Lung microvascular endothelial cell (primary cell): ENCODE results near the gene HEG1. TPM values are rescaled to one million over a fixed set of nuclear protein-coding genes. Genes with fewer than 3 reads are reported as not detected.

Experiments used
- DNase-seq, 2 donors: peaks; one replicate each; pipeline versions ENCODE4 v3.0.0 to v3.0.0-alpha.2; 2010; ENCODE audit warnings: low read depth in 2 of 2
- total RNA-seq: library from RNA; depleted of rRNA; stranded (reverse); fragments of >200 nt; gene quantifications from 2 replicates; pipeline ENCODE4 v1.2.1, GENCODE V29; 2014

Gene HEG1
- total RNA-seq, 1 donor from 2014 or later = 15.1 TPM

GRCh38 chr3:124916837-124917409 is 138.9 kb downstream of the HEG1 start:
- peak; percentile 4 to 41 for DNase-seq

Other genes with a start within 250 kb of the HEG1 start
- 49.2 and 90.2 TPM in 2 replicates for gene ITGB5, start 168.6 kb downstream of the HEG1 start, total RNA-seq
- gene MUC13, start 121.2 kb downstream of the HEG1 start, total RNA-seq = not detected in 2 replicates
- gene SLC12A8, start 156.8 kb upstream of the HEG1 start, total RNA-seq = under 0.01 and 0.20 TPM in 2 replicates